GM12891 (cell line): ENCODE measurements around the gene DAPL1.

Source experiments
- POLR2A ChIP-seq: IDR thresholded peaks from 2 replicates; pipeline ENCODE4 v1.6.1; 2011; ENCODE audit warnings: low read depth, low read length, control low read depth
- POLR2AphosphoS5 ChIP-seq: IDR thresholded peaks from 2 replicates; pipeline ENCODE4 v1.6.1; 2011; ENCODE audit warnings: low read depth, low read length, control low read depth
- TAF1 ChIP-seq: IDR thresholded peaks from 2 replicates; pipeline ENCODE4 v1.6.1; 2011; ENCODE audit warnings: low read depth, low read length, control low read depth

- TF ChIP-seq POLR2A: no peak
- no peak for TF ChIP-seq POLR2AphosphoS5
- no peak for TF ChIP-seq TAF1
These were observed 42.5 kb downstream of the DAPL1 start for GRCh38 chr2:158837645-158838044.
